Esophagus squamous epithelium (tissue), 5 donors: ENCODE results near the gene COG2. TPM values are rescaled to one million over a fixed set of nuclear protein-coding genes. Genes with fewer than 3 reads are reported as not detected.
"Not testable (repeated sequence)": the region's sequence is repeated elsewhere in the genome, so short reads cannot be mapped to it uniquely, and the experiment has no call there.

Source experiments
- DNase-seq: peaks from one replicate; lab custom pipeline; 2025; lab: John Stamatoyannopoulos, UW
- H3K27ac ChIP-seq, 4 donors: fragments of 200-600 bp; sonication (generic); one replicate each; pipeline ENCODE4 v1.5.1; 2016 to 2019; ENCODE audit warnings: mild to moderate bottlenecking in 1 of 4
- H3K27me3 ChIP-seq, 4 donors: fragments of 200-600 bp; sonication (generic); 1 replicate in 3 of 4; 2 replicates in 1 of 4; pipeline versions ENCODE4 v1.5.1 to v1.6.0; 2017 to 2021; ENCODE audit warnings: antibody characterized with exemption in 1 of 4
- H3K36me3 ChIP-seq, 3 donors: fragments of 200-600 bp; sonication (generic); one replicate each; pipeline ENCODE4 v1.5.1; 2016 to 2019
- H3K4me1 ChIP-seq, 3 donors: fragments of 200-600 bp; sonication (generic); one replicate each; pipeline ENCODE4 v1.5.1; 2017 to 2019
- H3K4me3 ChIP-seq, 4 donors: fragments of 200-600 bp; sonication (generic); 1 replicate in 3 of 4; 2 replicates in 1 of 4; pipeline ENCODE4 v1.5.1; 2016 to 2019; ENCODE audit warnings: mild to moderate bottlenecking in 2 of 4, moderate library complexity in 1 of 4
- H3K9me3 ChIP-seq, 3 donors: fragments of 200-600 bp; sonication (generic); one replicate each; pipeline ENCODE4 v1.5.1; 2016 to 2019
- CTCF ChIP-seq, 6 experiments: fragments of 450-650 bp in 4 of 6; fragments of 200-600 bp in 2 of 6; sonication (generic) in 2 of 6; IDR thresholded peaks; one replicate each; pipeline ENCODE4 v1.5.1; 2016 to 2019; ENCODE audit warnings: antibody characterized with exemption in 6 of 6, mild to moderate bottlenecking in 4 of 6, moderate library complexity in 4 of 6
- POLR2A ChIP-seq, 4 donors: fragments of 450-650 bp; IDR thresholded peaks; one replicate each; pipeline ENCODE4 v1.6.1; 2017; ENCODE audit warnings: antibody characterized with exemption in 4 of 4, mild to moderate bottlenecking in 4 of 4, moderate library complexity in 3 of 4
- WGBS, 2 donors: methylation state at CpG; one replicate each; pipeline ENCODE4 v1.1.5; 2018; 5-methylcytosine and 5-hydroxymethylcytosine counted together
- intact Hi-C: fragments of 100-400 bp; cut with DNase I; formaldehyde crosslinking; loops from one replicate; pipeline ENCODE4 v1.15.0; 2022
- total RNA-seq, 4 donors: library from RNA; depleted of rRNA; stranded (reverse); fragments of >200 nt; gene quantifications; one replicate each; pipeline ENCODE4 v1.1.0, GENCODE V29; 2016
- donor health status: DM: yes; HTN: yes; CAD: no.

COG2 gene
- total RNA-seq, 4 donors from 2014 or later = 12.7 to 27.7 (median 18.5) TPM

GRCh38 chr1:230598745-230599144, 43.5 kb upstream of the COG2 start:
- no peak for DNase-seq
- H3K27me3 ChIP-seq = no peaks in the 10 kb centered on the region
- intact Hi-C loops = no loop called here
- TF ChIP-seq POLR2A (IDR thresholded peaks at IDR 0.05) (no peak), CTCF (IDR thresholded peaks at IDR 0.05) (no peak)
- H3K4me3 ChIP-seq = no peak overlapping the region
- no peaks in the 10 kb centered on the region for H3K9me3 ChIP-seq
- no peaks in the 10 kb centered on the region for H3K36me3 ChIP-seq
- H3K27ac ChIP-seq = no peak overlapping the region
- no peaks in the 10 kb centered on the region for H3K4me1 ChIP-seq

GRCh38 chr1:230599926-230600656, 42.2 kb upstream of the COG2 start:
- no peaks in the 10 kb centered on the region for H3K27me3 ChIP-seq
- no peaks in the 10 kb centered on the region for H3K4me1 ChIP-seq
- no peak overlapping the region for H3K4me3 ChIP-seq
- intact Hi-C loops = no loop called here
- H3K36me3 ChIP-seq = no peaks in the 10 kb centered on the region
- WGBS, 2 donors = 64 to 67% methylated on average over 4 of the region's 4 CpGs
- no peak for DNase-seq
- H3K27ac ChIP-seq = no peak overlapping the region
- no peaks in the 10 kb centered on the region for H3K9me3 ChIP-seq
- TF ChIP-seq POLR2A (IDR thresholded peaks at IDR 0.05) = no peak

GRCh38 chr1:230600657-230601400, 41.5 kb upstream of the COG2 start:
- intact Hi-C loops, H3K27me3 ChIP-seq, DNase-seq, H3K4me1 ChIP-seq, H3K4me3 ChIP-seq, H3K36me3 ChIP-seq, H3K9me3 ChIP-seq, H3K27ac ChIP-seq: not testable (repeated sequence)
- WGBS, 2 donors = 75 to 81% methylated on average over 2 of the region's 2 CpGs

GRCh38 chr1:230609208-230609607, 33.1 kb upstream of the COG2 start:
- 50 to 58% methylated on average over 2 of the region's 2 CpGs for WGBS, 2 donors
- no peaks in the 10 kb centered on the region for H3K27me3 ChIP-seq
- DNase-seq = no peak
- no peaks in the 10 kb centered on the region for H3K36me3 ChIP-seq
- no peak for TF ChIP-seq POLR2A (IDR thresholded peaks at IDR 0.05)
- TF ChIP-seq CTCF (IDR thresholded peaks at IDR 0.05) = no peak
- no peak overlapping the region for H3K27ac ChIP-seq
- no peaks in the 10 kb centered on the region for H3K9me3 ChIP-seq
- intact Hi-C loops = no loop called here
- no peaks in the 10 kb centered on the region for H3K4me1 ChIP-seq
- no peak overlapping the region for H3K4me3 ChIP-seq

- no peaks in the 10 kb centered on the region for H3K9me3 ChIP-seq
- H3K4me3 ChIP-seq = no peak overlapping the region
- no peak for DNase-seq
- H3K4me1 ChIP-seq = no peaks in the 10 kb centered on the region
- H3K27me3 ChIP-seq = no peaks in the 10 kb centered on the region
- 65 to 69% methylated on average over 1 of the region's 1 CpG for WGBS, 2 donors
- intact Hi-C loops = no loop called here
- H3K27ac ChIP-seq = no peak overlapping the region
- no peak for TF ChIP-seq CTCF (IDR thresholded peaks at IDR 0.05)
- no peak for TF ChIP-seq POLR2A (IDR thresholded peaks at IDR 0.05)
- no peaks in the 10 kb centered on the region for H3K36me3 ChIP-seq
These were observed 31.7 kb upstream of the COG2 start for GRCh38 chr1:230610589-230610988.

- no peak for DNase-seq
- intact Hi-C loops = no loop called here
- no peaks in the 10 kb centered on the region for H3K9me3 ChIP-seq
- no peaks in the 10 kb centered on the region for H3K36me3 ChIP-seq
- no peaks in the 10 kb centered on the region for H3K4me1 ChIP-seq
- no peaks in the 10 kb centered on the region for H3K27me3 ChIP-seq
- WGBS, 2 donors = 52 to 67% methylated on average over 7 of the region's 7 CpGs
- no peak for TF ChIP-seq CTCF (IDR thresholded peaks at IDR 0.05)
- no peak for TF ChIP-seq POLR2A (IDR thresholded peaks at IDR 0.05)
- no peak overlapping the region for H3K4me3 ChIP-seq
- no peak overlapping the region for H3K27ac ChIP-seq
These were observed 31.0 kb upstream of the COG2 start for GRCh38 chr1:230611128-230611877.
